GM12874 (cell line): ENCODE measurements around the gene ZNF860.

ENCODE experiments used
- CTCF ChIP-seq: IDR thresholded peaks from 2 replicates; pipeline ENCODE4 v1.5.1; 2011; ENCODE audit warnings: low read depth, mild to moderate bottlenecking, control low read depth, low read length, moderate library complexity; ENCODE audit not compliant: insufficient read depth

Gene ZNF860

DNA sequence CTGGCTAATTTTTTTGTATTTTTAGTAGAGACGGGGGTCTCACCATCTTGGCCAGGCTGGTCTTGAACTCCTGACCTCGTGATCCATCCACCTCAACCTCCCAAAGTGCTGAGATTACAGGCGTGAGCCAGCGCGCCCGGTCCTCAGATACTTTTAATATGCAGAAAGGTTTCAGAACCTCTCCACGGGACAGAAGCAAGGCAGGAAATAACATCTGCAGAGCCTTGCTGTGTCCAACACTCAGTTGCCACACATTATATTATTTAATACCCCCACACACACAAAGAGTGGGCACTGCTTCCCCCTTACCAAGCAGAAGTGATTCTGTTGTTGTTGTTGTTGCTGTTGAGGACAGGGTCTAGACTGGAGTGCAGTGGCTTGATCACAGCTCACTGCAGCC, 28.5 kb upstream of the ZNF860 start:
- TF ChIP-seq CTCF, result no peak

DNA sequence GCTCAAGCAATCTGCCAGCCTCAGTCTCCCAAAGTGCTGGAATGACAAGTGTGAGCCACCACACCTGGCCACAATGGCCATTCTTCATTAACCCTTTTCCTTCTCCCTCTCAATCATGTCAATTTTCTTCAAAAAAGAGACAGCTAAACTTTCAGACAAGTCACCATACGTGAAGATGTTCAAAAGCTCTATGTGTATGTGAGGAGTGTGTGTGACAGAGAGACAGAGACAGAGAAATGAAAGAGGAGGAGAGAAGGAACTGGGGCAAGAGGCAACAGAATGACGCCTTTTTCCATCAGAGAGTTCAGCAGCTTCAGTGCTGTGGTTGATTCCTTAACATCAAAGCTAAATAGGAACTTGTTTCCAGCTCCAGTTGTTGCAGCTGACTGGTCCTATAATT, 27.9 kb upstream of the ZNF860 start:
- TF ChIP-seq CTCF, result no peak

DNA sequence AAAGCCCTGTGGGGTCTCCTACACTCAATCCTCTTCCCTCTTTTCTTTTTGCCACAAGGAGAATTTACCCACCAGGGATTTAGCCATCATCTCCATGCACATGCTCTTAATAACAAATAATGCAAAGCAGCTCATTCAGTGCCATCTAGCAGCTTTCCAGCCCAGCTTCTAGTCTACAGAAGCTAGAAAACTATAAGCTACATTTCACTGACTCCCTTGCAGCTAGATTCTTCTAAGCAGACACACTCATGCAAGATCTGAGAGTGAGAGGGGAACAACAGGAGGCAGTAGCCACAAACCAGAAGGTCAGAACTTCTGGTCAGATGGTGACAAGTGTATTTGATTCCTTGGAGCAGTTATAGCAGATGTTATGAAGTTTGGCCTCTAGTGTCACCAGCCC, 26.0 kb upstream of the ZNF860 start:
- TF ChIP-seq CTCF, result no peak

DNA sequence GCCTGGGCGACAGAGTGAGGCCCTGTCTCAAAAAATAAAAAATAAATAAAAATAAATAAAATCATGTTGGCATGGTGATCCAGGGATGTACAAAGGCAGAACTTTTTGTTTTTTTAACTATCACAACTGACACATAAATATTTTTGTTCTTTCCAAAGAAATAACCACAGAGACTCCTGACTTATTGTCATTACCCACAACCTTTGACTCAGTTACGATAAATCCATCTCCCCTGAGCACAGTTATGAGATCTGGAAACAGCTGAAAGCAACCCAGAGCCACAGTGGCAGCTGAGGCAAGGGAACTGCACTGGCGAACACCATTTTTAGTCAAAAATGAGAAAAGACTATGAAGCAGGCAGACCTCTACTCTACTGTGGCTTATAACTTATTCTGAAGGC, 24.4 kb upstream of the ZNF860 start:
- TF ChIP-seq CTCF, result no peak

GRCh38 chr3:31958701-31959152, 22.8 kb upstream of the ZNF860 start:
- TF ChIP-seq CTCF, result no peak

- no peak for TF ChIP-seq CTCF
Measured at GRCh38 chr3:31959251-31959650, 22.3 kb upstream of the ZNF860 start.

DNA sequence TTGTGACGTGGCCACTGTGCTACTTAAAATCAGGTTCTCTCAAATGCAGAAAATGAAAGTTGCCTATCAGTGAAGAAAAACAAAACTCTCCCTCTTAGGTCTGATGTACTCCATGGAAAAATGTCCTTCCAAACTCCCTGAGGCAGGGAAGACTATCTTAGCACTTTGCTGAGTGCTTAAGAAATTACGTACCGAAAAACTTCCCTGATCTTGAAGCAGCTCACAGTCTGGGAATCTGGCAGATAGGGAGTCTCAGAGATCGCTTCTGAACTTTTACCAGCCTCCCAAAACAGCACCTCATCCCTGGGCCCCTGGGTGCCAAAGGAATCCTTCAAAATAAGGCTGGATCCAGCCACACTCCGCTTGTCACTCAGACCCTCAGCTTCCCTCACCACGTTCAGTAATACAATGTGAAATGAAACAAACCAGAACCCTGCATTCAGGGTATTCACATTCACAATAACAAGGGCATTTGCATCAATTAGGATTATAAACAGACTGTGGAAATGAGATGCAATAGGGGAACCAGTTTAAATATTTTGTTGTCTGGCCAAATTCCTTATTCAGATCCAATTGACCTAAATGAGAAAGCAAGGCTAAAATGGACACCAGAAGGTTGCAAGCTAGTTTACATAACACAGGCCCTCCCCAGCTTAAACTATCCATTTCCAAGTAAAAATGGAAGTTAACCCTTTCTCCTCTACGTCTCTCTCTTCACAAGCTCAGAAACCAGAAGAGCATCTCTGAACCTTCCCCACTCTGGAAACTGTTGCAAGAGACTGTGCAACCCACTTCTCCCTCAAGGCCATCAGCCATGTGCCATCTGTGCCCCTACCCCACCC, 21.4 kb upstream of the ZNF860 start:
- no peak for TF ChIP-seq CTCF
